ENCODE results near the gene ARGFX. TPM values are rescaled to one million over a fixed set of nuclear protein-coding genes. Genes with fewer than 3 reads are reported as not detected.
A peak's percentile ranks its signal among the peaks of the same experiment; 100 is the strongest.
"Not testable (repeated sequence)": the region's sequence is repeated elsewhere in the genome, so short reads cannot be mapped to it uniquely, and the experiment has no call there.

The ARGFX gene
- total RNA-seq, 4 donors from 2014 or later = not detected

DNA sequence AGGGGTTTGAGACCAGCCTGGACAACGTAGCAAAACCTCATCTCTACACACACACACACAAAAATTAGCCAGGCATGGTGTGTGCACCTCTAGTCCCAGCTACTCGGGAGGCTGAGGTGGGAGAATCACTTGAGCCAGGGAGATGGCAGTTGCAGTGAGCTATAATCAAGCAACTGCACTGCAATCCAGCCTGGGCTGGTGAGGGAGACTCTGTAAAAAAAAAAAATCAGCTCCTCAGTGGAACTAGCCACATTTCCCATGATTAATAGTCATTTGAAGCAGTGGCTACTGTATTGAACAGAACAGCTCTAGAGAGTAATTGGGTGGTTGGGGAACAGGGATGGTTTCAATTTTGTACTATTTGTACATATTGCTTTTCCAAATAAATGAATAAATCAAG lies 13.9 kb downstream of the ARGFX start:
- Histone ChIP-seq H3K27me3 (no peaks in the 10 kb centered on the region), H3K4me3 (no peak overlapping the region), H3K27ac (replicated peaks in 1 of 4) (no peak overlapping the region), H3K9me3 (no peaks in the 10 kb centered on the region), H3K4me1 (no peaks in the 10 kb centered on the region), H3K36me3 (no peaks in the 10 kb centered on the region)
- intact Hi-C loops (cut with DNase I) = no loop called here
- 76% methylated on average over 2 of the region's 2 CpGs for WGBS
- DNase-seq (ENCODE audit: extremely low spot score) = no peak
- TF ChIP-seq POLR2A (IDR thresholded peaks at IDR 0.05; ENCODE audit: low read depth) = no peak
- TF ChIP-seq POLR2AphosphoS5 (IDR thresholded peaks at IDR 0.05) = no peak
- TF ChIP-seq, protein P1, sequence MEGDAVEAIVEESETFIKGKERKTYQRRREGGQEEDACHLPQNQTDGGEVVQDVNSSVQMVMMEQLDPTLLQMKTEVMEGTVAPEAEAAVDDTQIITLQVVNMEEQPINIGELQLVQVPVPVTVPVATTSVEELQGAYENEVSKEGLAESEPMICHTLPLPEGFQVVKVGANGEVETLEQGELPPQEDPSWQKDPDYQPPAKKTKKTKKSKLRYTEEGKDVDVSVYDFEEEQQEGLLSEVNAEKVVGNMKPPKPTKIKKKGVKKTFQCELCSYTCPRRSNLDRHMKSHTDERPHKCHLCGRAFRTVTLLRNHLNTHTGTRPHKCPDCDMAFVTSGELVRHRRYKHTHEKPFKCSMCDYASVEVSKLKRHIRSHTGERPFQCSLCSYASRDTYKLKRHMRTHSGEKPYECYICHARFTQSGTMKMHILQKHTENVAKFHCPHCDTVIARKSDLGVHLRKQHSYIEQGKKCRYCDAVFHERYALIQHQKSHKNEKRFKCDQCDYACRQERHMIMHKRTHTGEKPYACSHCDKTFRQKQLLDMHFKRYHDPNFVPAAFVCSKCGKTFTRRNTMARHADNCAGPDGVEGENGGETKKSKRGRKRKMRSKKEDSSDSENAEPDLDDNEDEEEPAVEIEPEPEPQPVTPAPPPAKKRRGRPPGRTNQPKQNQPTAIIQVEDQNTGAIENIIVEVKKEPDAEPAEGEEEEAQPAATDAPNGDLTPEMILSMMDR (IDR thresholded peaks at IDR 0.05) = no peak
- no peak for TF ChIP-seq EP300 (IDR thresholded peaks at IDR 0.05)

GRCh38 chr3:121584418-121584817 lies 16.7 kb downstream of the ARGFX start:
- intact Hi-C loops (cut with DNase I) = no loop called here
- 94% methylated on average over 1 of the region's 1 CpG for WGBS
- TF ChIP-seq, protein P1 (IDR thresholded peaks at IDR 0.05) = no peak
- no peak for TF ChIP-seq POLR2AphosphoS5 (IDR thresholded peaks at IDR 0.05)
- no peak for TF ChIP-seq EP300 (IDR thresholded peaks at IDR 0.05)
- no peak for TF ChIP-seq POLR2A (IDR thresholded peaks at IDR 0.05; ENCODE audit: low read depth)

DNA sequence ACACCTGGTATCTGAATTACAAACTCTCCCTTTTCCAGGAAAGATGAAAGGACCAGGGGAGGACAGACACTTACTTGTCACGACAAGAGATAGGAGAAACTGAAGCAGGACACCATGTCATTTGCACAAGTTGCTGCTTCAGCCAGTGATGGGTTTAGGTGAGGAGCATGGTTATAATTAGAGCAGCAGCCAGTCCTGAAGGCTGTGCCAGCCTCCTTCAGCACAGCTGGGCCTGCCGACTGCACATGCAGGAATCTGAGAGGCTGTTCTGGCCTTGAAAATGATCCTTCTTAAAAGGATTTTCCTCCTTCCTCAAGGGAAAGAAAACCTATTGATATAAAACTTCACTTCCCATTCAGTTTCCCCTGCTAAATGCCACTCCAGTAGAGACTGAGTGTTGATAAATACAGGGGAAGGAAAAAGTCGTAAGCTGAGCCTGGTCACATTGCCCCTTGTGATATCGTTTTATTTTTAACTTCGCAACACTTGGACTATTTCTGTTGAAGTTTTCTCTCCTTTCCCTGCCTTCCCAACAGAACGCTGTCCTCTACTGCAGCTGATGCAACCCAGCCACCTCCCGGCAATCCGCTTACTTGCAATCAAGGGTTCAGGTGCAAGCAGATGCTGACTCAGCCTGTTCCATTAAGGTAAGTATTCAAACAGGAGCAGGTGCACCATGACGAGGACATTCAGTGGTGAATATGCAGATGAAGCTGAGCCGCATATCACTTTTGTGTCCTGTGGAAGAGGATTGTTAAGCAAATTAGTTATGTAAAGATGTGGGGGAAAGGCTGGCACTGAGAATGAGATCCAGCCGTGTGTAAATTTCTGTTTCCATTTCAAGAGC lies 25.3 kb downstream of the ARGFX start, which contains the start of gene FBXO40:
FBXO40 (plus strand) TSS at position 524 of the 847 bp plus-strand sequence. CDS start 27,197 bp downstream, outside the sequence.
- no peak for DNase-seq (ENCODE audit: extremely low spot score)
- Histone ChIP-seq H3K36me3 (no peaks in the 10 kb centered on the region), H3K4me1 (peaks cover 0 to 9% (median 3%) of the 10 kb centered on the region in 4 donors), H3K9me3 (no peaks in the 10 kb centered on the region), H3K27ac (replicated peaks in 1 of 4) (peak within 1 kb of the TSS in 2 of 4 donors; percentile 19 to 50), H3K27me3 (no peaks in the 10 kb centered on the region), H3K4me3 (no peak within 1 kb of the TSS)
- intact Hi-C loops (cut with DNase I) = no loop called here
- no peak for TF ChIP-seq EP300 (IDR thresholded peaks at IDR 0.05)
- TF ChIP-seq POLR2A (IDR thresholded peaks at IDR 0.05; ENCODE audit: low read depth) = no peak
- peak in 1 of 2 donors; percentile 8 for TF ChIP-seq POLR2AphosphoS5 (IDR thresholded peaks at IDR 0.05)
- TF ChIP-seq, protein P1 (IDR thresholded peaks at IDR 0.05) = no peak
- 38% methylated on average over 11 of the region's 11 CpGs for WGBS

More at GRCh38 chr3:121584418-121584817, 16.7 kb downstream of the ARGFX start:
- no peak for DNase-seq (ENCODE audit: extremely low spot score)
- Histone ChIP-seq H3K9me3 (no peaks in the 10 kb centered on the region), H3K4me1 (no peaks in the 10 kb centered on the region), H3K27ac (replicated peaks in 1 of 4) (no peak overlapping the region), H3K27me3 (no peaks in the 10 kb centered on the region), H3K4me3 (no peak overlapping the region), H3K36me3 (no peaks in the 10 kb centered on the region)

- peak overlapping the region in 1 of 4 donors; percentile 50 for H3K27ac ChIP-seq (replicated peaks in 1 of 4)
- H3K4me1 ChIP-seq; H3K9me3 ChIP-seq; H3K36me3 ChIP-seq; intact Hi-C loops (cut with DNase I); DNase-seq (ENCODE audit: extremely low spot score); H3K4me3 ChIP-seq; H3K27me3 ChIP-seq: not testable (repeated sequence)
- WGBS = 88% methylated on average over 4 of the region's 4 CpGs
These were observed 26.1 kb downstream of the ARGFX start for GRCh38 chr3:121593806-121594205.

- no peak for TF ChIP-seq POLR2A (IDR thresholded peaks at IDR 0.05; ENCODE audit: low read depth)
- TF ChIP-seq POLR2AphosphoS5 (IDR thresholded peaks at IDR 0.05) = no peak
- TF ChIP-seq, protein P1 (IDR thresholded peaks at IDR 0.05) = no peak
- TF ChIP-seq EP300 (IDR thresholded peaks at IDR 0.05) = no peak
- intact Hi-C loops (cut with DNase I) = no loop called here
- Histone ChIP-seq H3K4me1 (peaks cover 0 to 9% (median 3%) of the 10 kb centered on the region in 4 donors), H3K4me3 (no peak overlapping the region), H3K36me3 (no peaks in the 10 kb centered on the region), H3K27me3 (no peaks in the 10 kb centered on the region), H3K27ac (replicated peaks in 1 of 4) (no peak overlapping the region), H3K9me3 (no peaks in the 10 kb centered on the region)
- no peak for DNase-seq (ENCODE audit: extremely low spot score)
- WGBS = 73% methylated on average over 2 of the region's 2 CpGs
These were observed 27.1 kb downstream of the ARGFX start for GRCh38 chr3:121594850-121595249.

Measured in esophagus muscularis mucosa (tissue), 4 donors.